DMS 273 (cell line): ENCODE measurements around the gene BIN1.

ENCODE experiments used
- DNase-seq: peaks from one replicate; lab custom pipeline; 2025; ENCODE audit not compliant: unreplicated experiment; lab: John Stamatoyannopoulos, UW

BIN1 gene

GRCh38 chr2:127000937-127001336 is 106.0 kb downstream of the BIN1 start:
- DNase-seq, result no peak

GRCh38 chr2:127000194-127000593 is 106.8 kb downstream of the BIN1 start:
- no peak for DNase-seq

- no peak for DNase-seq
These were observed 107.7 kb downstream of the BIN1 start for GRCh38 chr2:126999106-126999756.

- no peak for DNase-seq
These were observed 108.5 kb downstream of the BIN1 start for GRCh38 chr2:126998486-126998885.
